DOHH2 (cell line): ENCODE results near the gene INPP5F.

Experiments used
- EZH2phosphoT487 ChIP-seq: fragments of 200-600 bp; sonication (generic); IDR thresholded peaks from 2 replicates; pipeline ENCODE4 v1.6.1; 2017; ENCODE audit warnings: borderline replicate concordance, mild to moderate bottlenecking, antibody characterized with exemption, low read length, moderate library complexity, mixed read lengths
- TF ChIP-seq, protein P1 (sequence below): fragments of 200-600 bp; sonication (generic); IDR thresholded peaks from one replicate; pipeline ENCODE4 v1.5.1; 2014; ENCODE audit warnings: antibody characterized with exemption, mild to moderate bottlenecking, low read depth, low read length; ENCODE audit not compliant: poor library complexity, severe bottlenecking

DNA sequence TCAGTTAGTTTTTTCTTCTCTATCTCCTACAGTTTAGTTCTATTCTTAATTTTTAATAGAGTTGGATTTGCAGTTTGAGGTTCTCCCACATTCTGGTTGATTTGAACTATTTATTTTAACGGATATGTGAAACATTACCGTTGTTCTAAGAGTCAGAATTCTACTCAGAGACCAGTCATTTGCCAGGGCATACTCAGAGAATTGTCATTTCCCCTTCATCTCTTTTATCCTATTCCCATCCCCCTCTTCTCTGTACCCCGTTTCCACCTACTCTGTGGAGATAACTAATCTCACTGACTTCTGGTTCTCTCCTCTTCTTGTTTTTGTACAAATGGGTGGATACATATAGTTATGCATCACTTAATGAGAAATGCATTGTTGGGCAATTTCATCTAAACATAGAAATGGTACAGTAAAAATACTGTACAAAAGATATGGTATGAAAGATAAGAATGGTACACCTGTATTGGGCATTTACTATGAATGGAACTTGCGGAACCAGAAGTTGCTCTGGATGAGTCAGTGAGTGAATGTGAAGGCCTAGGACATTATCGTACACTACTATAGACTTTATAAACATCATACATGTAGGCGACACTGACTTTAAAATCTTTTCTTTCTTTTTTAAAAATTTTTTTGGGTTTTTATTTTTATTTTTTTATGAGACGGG, 53.1 kb downstream of the INPP5F start:
- TF ChIP-seq, protein P1, sequence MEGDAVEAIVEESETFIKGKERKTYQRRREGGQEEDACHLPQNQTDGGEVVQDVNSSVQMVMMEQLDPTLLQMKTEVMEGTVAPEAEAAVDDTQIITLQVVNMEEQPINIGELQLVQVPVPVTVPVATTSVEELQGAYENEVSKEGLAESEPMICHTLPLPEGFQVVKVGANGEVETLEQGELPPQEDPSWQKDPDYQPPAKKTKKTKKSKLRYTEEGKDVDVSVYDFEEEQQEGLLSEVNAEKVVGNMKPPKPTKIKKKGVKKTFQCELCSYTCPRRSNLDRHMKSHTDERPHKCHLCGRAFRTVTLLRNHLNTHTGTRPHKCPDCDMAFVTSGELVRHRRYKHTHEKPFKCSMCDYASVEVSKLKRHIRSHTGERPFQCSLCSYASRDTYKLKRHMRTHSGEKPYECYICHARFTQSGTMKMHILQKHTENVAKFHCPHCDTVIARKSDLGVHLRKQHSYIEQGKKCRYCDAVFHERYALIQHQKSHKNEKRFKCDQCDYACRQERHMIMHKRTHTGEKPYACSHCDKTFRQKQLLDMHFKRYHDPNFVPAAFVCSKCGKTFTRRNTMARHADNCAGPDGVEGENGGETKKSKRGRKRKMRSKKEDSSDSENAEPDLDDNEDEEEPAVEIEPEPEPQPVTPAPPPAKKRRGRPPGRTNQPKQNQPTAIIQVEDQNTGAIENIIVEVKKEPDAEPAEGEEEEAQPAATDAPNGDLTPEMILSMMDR = no peak
- TF ChIP-seq EZH2phosphoT487 = no peak
